Motor neuron (in vitro differentiated cells): ENCODE data around the gene FNDC8. TPM values are rescaled to one million over a fixed set of nuclear protein-coding genes. Genes with fewer than 3 reads are reported as not detected.
"Not testable (repeated sequence)": the region's sequence is repeated elsewhere in the genome, so short reads cannot be mapped to it uniquely, and the experiment has no call there.

ENCODE experiments used
- ATAC-seq, 8 experiments: fragments of 200-7000 bp; cut with Tn5 transposase; replicated peaks in 6 of 8; 2 replicates each; pipeline ENCODE4 v1.8.0; 2021; ENCODE audit warnings: mild to moderate bottlenecking in 8 of 8, moderate library complexity in 8 of 8
- H3K27ac ChIP-seq, 2 donors: fragments of 250-450 bp; sonication (Bioruptor Pico); 2 replicates each; pipeline ENCODE4 v1.9.0; 2021; ENCODE audit warnings: antibody characterized with exemption in 2 of 2, mild to moderate bottlenecking in 2 of 2, moderate library complexity in 1 of 2
- H3K4me1 ChIP-seq, 2 donors: fragments of 250-450 bp; sonication (Bioruptor Pico); replicated peaks in 1 of 2; 2 replicates each; pipeline ENCODE4 v1.6.1; 2021; ENCODE audit warnings: antibody characterized with exemption in 2 of 2, mild to moderate bottlenecking in 2 of 2, moderate library complexity in 1 of 2
- H3K4me3 ChIP-seq, 5 donors: fragments of 250-450 bp; sonication (Bioruptor Pico); 2 replicates each; pipeline ENCODE4 v1.9.0; 2021; ENCODE audit warnings: antibody characterized with exemption in 5 of 5, mild to moderate bottlenecking in 5 of 5, moderate library complexity in 4 of 5
- WGBS, 10 experiments: fragments of 450-650 bp; shearing (Covaris generic); methylation state at CpG; one replicate each; pipeline ENCODE4 v1.0.0; 2022; 5-methylcytosine and 5-hydroxymethylcytosine counted together
- in situ Hi-C, 9 experiments: fragments of 400-800 bp; cut with MboI; loops; one replicate each; pipeline ENCODE4 v1.15.0; 2021; ENCODE audit warnings: low sequenced_read_pairs in 9 of 9, low pct_unique_long_range_greater_than_20kb in 2 of 9; ENCODE audit not compliant: unreplicated experiment in 9 of 9
- total RNA-seq, 8 experiments: library from RNA; unstranded; fragments of 300-600 nt; gene quantifications; 2 replicates each; pipeline versions ENCODE4 v1.2.3 to v1.2.4, GENCODE V29; 2022

Gene FNDC8
- total RNA-seq, 8 experiments from 2014 or later: 0.20 TPM; not detected in 7

- Histone ChIP-seq H3K4me1 (peaks cover 0 to 5% of the 10 kb centered on the region in 2 donors), H3K4me3 (no peak overlapping the region), H3K27ac (no peak overlapping the region)
- WGBS, 10 experiments: 60 to 100% (median 97%) methylated on average over 1 to 11 of the region's 14 CpGs; no CpG with 5 or more reads in 5 of the 10 experiments
- in situ Hi-C loops: loop anchor here in 8 of 9 experiments (25.0 kb wide), 5 partner anchors 89 to 689 kb away; partner anchors contain the start of gene LIG3 (in 1 of the 8)
- no peak for ATAC-seq
Observed at GRCh38 chr17:35101036-35101435, 20.4 kb upstream of the FNDC8 start.

- 90 to 100% (median 95%) methylated on average over 1 to 2 of the region's 2 CpGs; no CpG with 5 or more reads in 1 of the 10 experiments for WGBS, 10 experiments
- H3K4me1 ChIP-seq: peaks cover 0 to 5% of the 10 kb centered on the region in 2 donors
- no peak for ATAC-seq
- in situ Hi-C loops: loop anchor here in 8 of 9 experiments (25.0 kb wide), 5 partner anchors 89 to 689 kb away; partner anchors contain the start of gene LIG3 (in 1 of the 8)
- no peak overlapping the region for H3K27ac ChIP-seq
- no peak overlapping the region for H3K4me3 ChIP-seq
Observed at GRCh38 chr17:35101725-35102124, 19.7 kb upstream of the FNDC8 start.

GRCh38 chr17:35103271-35103670, 18.1 kb upstream of the FNDC8 start:
- no peak overlapping the region for H3K4me3 ChIP-seq
- peaks cover 0 to 5% of the 10 kb centered on the region in 2 donors for H3K4me1 ChIP-seq
- no peak for ATAC-seq
- H3K27ac ChIP-seq: no peak overlapping the region
- in situ Hi-C loops: loop anchor here in 8 of 9 experiments (25.0 kb wide), 5 partner anchors 91 to 691 kb away; partner anchors contain the start of gene LIG3 (in 1 of the 8)
- 100% methylated on average over 1 of the region's 5 CpGs; no CpG with 5 or more reads in 9 of the 10 experiments for WGBS, 10 experiments

GRCh38 chr17:35104844-35105450, 16.5 kb upstream of the FNDC8 start:
- in situ Hi-C loops: loop anchor here in 8 of 9 experiments (25.0 kb wide), 5 partner anchors 93 to 693 kb away; partner anchors contain the start of gene LIG3 (in 1 of the 8)
- H3K4me1 ChIP-seq: peaks cover 0 to 5% of the 10 kb centered on the region in 2 donors
- ATAC-seq: no peak
- WGBS, 10 experiments: 91 to 100% (median 96%) methylated on average over 2 to 5 of the region's 5 CpGs; no CpG with 5 or more reads in 2 of the 10 experiments
- H3K27ac ChIP-seq: no peak overlapping the region
- no peak overlapping the region for H3K4me3 ChIP-seq

- 93 to 100% (median 100%) methylated on average over 1 to 6 of the region's 17 CpGs; no CpG with 5 or more reads in 5 of the 10 experiments for WGBS, 10 experiments
- H3K4me3 ChIP-seq, ATAC-seq, H3K4me1 ChIP-seq, H3K27ac ChIP-seq: not testable (repeated sequence)
- in situ Hi-C loops: loop anchor here in 8 of 9 experiments (10.0 to 25.0 kb wide), 6 partner anchors 98 to 698 kb away; partner anchors contain the start of gene LIG3 (in 1 of the 8)
Observed at GRCh38 chr17:35110791-35111190, 10.6 kb upstream of the FNDC8 start.

GRCh38 chr17:35116845-35117244, 4.6 kb upstream of the FNDC8 start:
- H3K4me3 ChIP-seq: no peak overlapping the region
- no peak for ATAC-seq
- no peak overlapping the region for H3K27ac ChIP-seq
- WGBS, 10 experiments: 60 to 100% (median 91%) methylated on average over 1 to 6 of the region's 12 CpGs; no CpG with 5 or more reads in 4 of the 10 experiments
- H3K4me1 ChIP-seq: peaks cover 10 to 12% of the 10 kb centered on the region in 2 donors
- in situ Hi-C loops: loop anchor here in 8 of 9 experiments (10.0 to 25.0 kb wide), 6 partner anchors 105 to 705 kb away; partner anchors contain the start of gene LIG3 (in 1 of the 8)

- Histone ChIP-seq H3K4me1 (peaks cover 10 to 12% of the 10 kb centered on the region in 2 donors), H3K4me3 (no peak overlapping the region), H3K27ac (no peak overlapping the region)
- in situ Hi-C loops: loop anchor here in 8 of 9 experiments (10.0 to 25.0 kb wide), 6 partner anchors 106 to 706 kb away; partner anchors contain the start of gene LIG3 (in 1 of the 8)
- ATAC-seq: no peak
Observed at GRCh38 chr17:35117984-35118383, 3.4 kb upstream of the FNDC8 start.

GRCh38 chr17:35119370-35120165, 1.8 kb upstream of the FNDC8 start, which contains the start of gene RAD51D:
RAD51D (minus strand) TSS chr17:35119860; CDS start chr17:35119613, 247 bp downstream.
- peak within 1 kb of the TSS; percentile 1 to 68 for H3K27ac ChIP-seq
- peak within 1 kb of the TSS; percentile 35 to 78 (median 54) for H3K4me3 ChIP-seq
- 0 to 15% (median 7%) methylated on average over 7 to 15 of the region's 72 CpGs; no CpG with 5 or more reads in 5 of the 10 experiments for WGBS, 10 experiments
- in situ Hi-C loops: loop anchor here (10.0 to 25.0 kb wide), 7 partner anchors 107 to 707 kb away; partner anchors contain the start of gene LIG3 (in 1 of the 9)
- ATAC-seq: peak; percentile 84 to 94 (median 92)
- H3K4me1 ChIP-seq: peaks cover 10 to 12% of the 10 kb centered on the region in 2 donors

- in situ Hi-C loops: loop anchor here in 1 of 9 experiments (10.0 kb wide), 1 partner anchor 703 kb away; no protein-coding TSS in a partner anchor
Observed at GRCh38 chr17:35127751-35128514, 6.5 kb downstream of the FNDC8 start.

GRCh38 chr17:35129154-35129972, 7.9 kb downstream of the FNDC8 start:
- Histone ChIP-seq H3K4me1 (no peaks in the 10 kb centered on the region), H3K27ac (no peak overlapping the region), H3K4me3 (no peak overlapping the region)
- in situ Hi-C loops: loop anchor here in 1 of 9 experiments (10.0 kb wide), 1 partner anchor 705 kb away; no protein-coding TSS in a partner anchor
- peak in 2 of 8 experiments; percentile 29 to 38 for ATAC-seq
- WGBS, 10 experiments: 29 to 100% (median 90%) methylated on average over 1 to 5 of the region's 11 CpGs; no CpG with 5 or more reads in 3 of the 10 experiments

More at GRCh38 chr17:35127751-35128514, 6.5 kb downstream of the FNDC8 start:
- 11 to 100% (median 70%) methylated on average over 1 to 8 of the region's 11 CpGs; no CpG with 5 or more reads in 1 of the 10 experiments for WGBS, 10 experiments
- Histone ChIP-seq H3K27ac (no peak overlapping the region), H3K4me1 (no peaks in the 10 kb centered on the region), H3K4me3 (no peak overlapping the region)
- peak in 3 of 8 experiments; percentile 68 to 77 (median 74) for ATAC-seq

- H3K27ac ChIP-seq: no peak overlapping the region
- in situ Hi-C loops: loop anchor here in 1 of 9 experiments (10.0 kb wide), 1 partner anchor 705 kb away; no protein-coding TSS in a partner anchor
- no peak overlapping the region for H3K4me3 ChIP-seq
- 92 to 100% (median 100%) methylated on average over 1 to 4 of the region's 5 CpGs; no CpG with 5 or more reads in 5 of the 10 experiments for WGBS, 10 experiments
- no peaks in the 10 kb centered on the region for H3K4me1 ChIP-seq
- ATAC-seq: no peak
Observed at GRCh38 chr17:35129973-35130351, 8.5 kb downstream of the FNDC8 start.
